Upper lobe of left lung (tissue), 6 donors: Measurements from ENCODE around the gene FAM171A1. TPM values are rescaled to one million over a fixed set of nuclear protein-coding genes. Genes with fewer than 3 reads are reported as not detected.
"Not testable (repeated sequence)": the region's sequence is repeated elsewhere in the genome, so short reads cannot be mapped to it uniquely, and the experiment has no call there.

Source experiments
- ATAC-seq, 2 donors: fragments of 200-7000 bp; cut with Tn5 transposase; one replicate each; pipeline ENCODE4 v1.9.1; 2022; ENCODE audit warnings: mild to moderate bottlenecking in 2 of 2, moderate library complexity in 2 of 2; ENCODE audit not compliant: low FRiP score in 2 of 2
- DNase-seq, 2 donors: peaks; one replicate each; pipeline ENCODE4 v3.0.0-alpha.2; 2019 to 2020
- H3K27ac ChIP-seq, 4 donors: fragments of 200-600 bp; sonication (generic); one replicate each; pipeline ENCODE4 v1.5.1; 2016 to 2019
- H3K27me3 ChIP-seq, 4 donors: fragments of 200-600 bp; sonication (generic); one replicate each; pipeline ENCODE4 v1.5.1; 2017 to 2019
- H3K36me3 ChIP-seq, 4 donors: fragments of 200-600 bp; sonication (generic); one replicate each; pipeline ENCODE4 v1.5.1; 2016 to 2019
- H3K4me1 ChIP-seq, 4 donors: fragments of 200-600 bp; sonication (generic); one replicate each; pipeline ENCODE4 v1.5.1; 2018 to 2019
- H3K4me3 ChIP-seq, 4 donors: fragments of 200-600 bp; sonication (generic); one replicate each; pipeline ENCODE4 v1.5.1; 2017 to 2019; ENCODE audit warnings: mild to moderate bottlenecking in 2 of 4, moderate library complexity in 1 of 4
- H3K9me3 ChIP-seq, 4 donors: fragments of 200-600 bp; sonication (generic); one replicate each; pipeline ENCODE4 v1.5.1; 2018 to 2019
- CTCF ChIP-seq, 6 experiments: fragments of 450-650 bp in 4 of 6; fragments of 200-600 bp in 2 of 6; sonication (generic) in 2 of 6; IDR thresholded peaks; one replicate each; pipeline ENCODE4 v1.5.1; 2016 to 2019; ENCODE audit warnings: antibody characterized with exemption in 6 of 6
- EP300 ChIP-seq, 4 donors: sonication (generic); formaldehyde crosslinking; IDR thresholded peaks; one replicate each; pipeline ENCODE4 v1.5.1; 2017; ENCODE audit warnings: antibody characterized with exemption in 4 of 4, control low read depth in 2 of 4
- POLR2A ChIP-seq, 4 donors: fragments of 450-650 bp; IDR thresholded peaks; one replicate each; pipeline ENCODE4 v1.5.1; 2016 to 2017; ENCODE audit warnings: antibody characterized with exemption in 4 of 4, mild to moderate bottlenecking in 2 of 4
- POLR2AphosphoS5 ChIP-seq, 2 donors: sonication (generic); formaldehyde crosslinking; IDR thresholded peaks; one replicate each; pipeline ENCODE4 v1.5.1; 2017; ENCODE audit warnings: antibody characterized with exemption in 2 of 2
- WGBS, 2 donors: methylation state at CpG; one replicate each; pipeline ENCODE4 v1.1.5; 2017 to 2018; 5-methylcytosine and 5-hydroxymethylcytosine counted together
- total RNA-seq, 6 donors: library from RNA; depleted of rRNA in 4 of 6; stranded (reverse); fragments of >200 nt in 4 of 6; gene quantifications; one replicate each; pipeline versions ENCODE4 v1.1.0 to v1.2.1, GENCODE V29; 2016 to 2021
- donor health status: DM: no; HTN: no; CAD: no; lungs with moderate emphysema.
- donor health status: DM: no; HTN: yes; CAD: no; lungs with severe emphysema.

FAM171A1 gene
- total RNA-seq, 6 donors from 2014 or later, result 3.7 to 19.4 (median 7.2) TPM

GRCh38 chr10:15399060-15399661, 28.1 kb upstream of the FAM171A1 start:
- no peaks in the 10 kb centered on the region for H3K36me3 ChIP-seq
- DNase-seq (no peak), ATAC-seq (no peak)
- no peak overlapping the region for H3K27ac ChIP-seq
- peaks cover 0 to 4% (median 0%) of the 10 kb centered on the region in 4 donors for H3K9me3 ChIP-seq
- no peak overlapping the region for H3K4me3 ChIP-seq
- TF ChIP-seq CTCF (IDR thresholded peaks at IDR 0.05) (no peak), POLR2AphosphoS5 (IDR thresholded peaks at IDR 0.05) (no peak), EP300 (IDR thresholded peaks at IDR 0.05) (no peak), POLR2A (IDR thresholded peaks at IDR 0.05) (no peak)
- 44% methylated on average over 1 of the region's 1 CpG; no CpG with 5 or more reads in 1 of the 2 donors for WGBS, 2 donors
- no peaks in the 10 kb centered on the region for H3K27me3 ChIP-seq
- no peaks in the 10 kb centered on the region for H3K4me1 ChIP-seq

- TF ChIP-seq CTCF (IDR thresholded peaks at IDR 0.05), result no peak
- no peak for TF ChIP-seq POLR2AphosphoS5 (IDR thresholded peaks at IDR 0.05)
- no peak for TF ChIP-seq POLR2A (IDR thresholded peaks at IDR 0.05)
- no peak for TF ChIP-seq EP300 (IDR thresholded peaks at IDR 0.05)
- H3K4me1 ChIP-seq, result peaks cover 0 to 5% (median 0%) of the 10 kb centered on the region in 4 donors
- ATAC-seq, result no peak
These were observed 24.8 kb upstream of the FAM171A1 start for GRCh38 chr10:15395935-15396334.

GRCh38 chr10:15393139-15393825, 22.2 kb upstream of the FAM171A1 start:
- peaks cover 0 to 5% (median 0%) of the 10 kb centered on the region in 4 donors for H3K4me1 ChIP-seq
- H3K27ac ChIP-seq, result no peak overlapping the region
- TF ChIP-seq EP300 (IDR thresholded peaks at IDR 0.05) (no peak), POLR2AphosphoS5 (IDR thresholded peaks at IDR 0.05) (no peak), CTCF (IDR thresholded peaks at IDR 0.05) (no peak), POLR2A (IDR thresholded peaks at IDR 0.05) (no peak)
- H3K4me3 ChIP-seq, result no peak overlapping the region
- no peaks in the 10 kb centered on the region for H3K36me3 ChIP-seq
- ATAC-seq, result no peak
- no peak for DNase-seq
- no peaks in the 10 kb centered on the region for H3K9me3 ChIP-seq
- WGBS, 2 donors, result 45 to 46% methylated on average over 3 to 4 of the region's 4 CpGs
- H3K27me3 ChIP-seq, result no peaks in the 10 kb centered on the region

More at GRCh38 chr10:15395935-15396334, 24.8 kb upstream of the FAM171A1 start:
- no peaks in the 10 kb centered on the region for H3K27me3 ChIP-seq
- H3K9me3 ChIP-seq, result peaks cover 0 to 4% (median 0%) of the 10 kb centered on the region in 4 donors
- H3K36me3 ChIP-seq, result no peaks in the 10 kb centered on the region
- no peak overlapping the region for H3K4me3 ChIP-seq
- no peak for DNase-seq
- no peak overlapping the region for H3K27ac ChIP-seq
- WGBS, 2 donors, result 88 to 89% methylated on average over 3 of the region's 3 CpGs

GRCh38 chr10:15391491-15391890, 20.4 kb upstream of the FAM171A1 start:
- H3K4me3 ChIP-seq, result no peak overlapping the region
- DNase-seq (no peak), ATAC-seq (no peak)
- H3K9me3 ChIP-seq, result no peaks in the 10 kb centered on the region
- H3K4me1 ChIP-seq, result peaks cover 2 to 8% (median 4%) of the 10 kb centered on the region in 4 donors
- no peak for TF ChIP-seq POLR2A (IDR thresholded peaks at IDR 0.05)
- no peak for TF ChIP-seq EP300 (IDR thresholded peaks at IDR 0.05)
- TF ChIP-seq POLR2AphosphoS5 (IDR thresholded peaks at IDR 0.05), result no peak
- TF ChIP-seq CTCF (IDR thresholded peaks at IDR 0.05), result no peak
- no peaks in the 10 kb centered on the region for H3K27me3 ChIP-seq
- no peaks in the 10 kb centered on the region for H3K36me3 ChIP-seq
- no peak overlapping the region for H3K27ac ChIP-seq
- 69 to 79% methylated on average over 5 of the region's 5 CpGs for WGBS, 2 donors

- 91 to 96% methylated on average over 7 of the region's 7 CpGs for WGBS, 2 donors
- not testable (repeated sequence) for H3K36me3 ChIP-seq, H3K4me1 ChIP-seq, DNase-seq, H3K9me3 ChIP-seq, H3K27me3 ChIP-seq, H3K27ac ChIP-seq, ATAC-seq, H3K4me3 ChIP-seq
These were observed 17.1 kb upstream of the FAM171A1 start for GRCh38 chr10:15388172-15388571.
